ENCODE data around the gene TTC39B. TPM values are rescaled to one million over a fixed set of nuclear protein-coding genes. Genes with fewer than 3 reads are reported as not detected.

The TTC39B gene
- total RNA-seq, 1 donor from 2014 or later = 46.9 TPM

GRCh38 chr9:15268782-15269181 is 38.2 kb downstream of the TTC39B start:
- H3K27ac ChIP-seq = no peak overlapping the region
- H3K4me1 ChIP-seq = no peaks in the 10 kb centered on the region
- TF ChIP-seq CTCF (IDR thresholded peaks at IDR 0.05) = no peak
- ATAC-seq = no peak
- H3K9me3 ChIP-seq = no peaks in the 10 kb centered on the region
- no peaks in the 10 kb centered on the region for H3K27me3 ChIP-seq
- H3K36me3 ChIP-seq = no peaks in the 10 kb centered on the region
- intact Hi-C loops (cut with DNase I) = no loop called here
- H3K4me3 ChIP-seq = no peak overlapping the region
- no peak for DNase-seq

GRCh38 chr9:15268317-15268716 is 38.7 kb downstream of the TTC39B start:
- intact Hi-C loops (cut with DNase I) = no loop called here
- ATAC-seq = no peak
- no peaks in the 10 kb centered on the region for H3K36me3 ChIP-seq
- no peak overlapping the region for H3K27ac ChIP-seq
- H3K9me3 ChIP-seq = no peaks in the 10 kb centered on the region
- H3K4me3 ChIP-seq = no peak overlapping the region
- DNase-seq = no peak
- no peaks in the 10 kb centered on the region for H3K4me1 ChIP-seq
- no peaks in the 10 kb centered on the region for H3K27me3 ChIP-seq
- TF ChIP-seq CTCF (IDR thresholded peaks at IDR 0.05) = no peak

GRCh38 chr9:15264918-15265317 is 42.1 kb downstream of the TTC39B start:
- no peak overlapping the region for H3K4me3 ChIP-seq
- no peak for ATAC-seq
- H3K36me3 ChIP-seq = no peaks in the 10 kb centered on the region
- H3K4me1 ChIP-seq = no peaks in the 10 kb centered on the region
- no peak overlapping the region for H3K27ac ChIP-seq
- no peaks in the 10 kb centered on the region for H3K9me3 ChIP-seq
- H3K27me3 ChIP-seq = no peaks in the 10 kb centered on the region
- intact Hi-C loops (cut with DNase I) = no loop called here
- DNase-seq = no peak
- no peak for TF ChIP-seq CTCF (IDR thresholded peaks at IDR 0.05)

GRCh38 chr9:15262581-15262980 is 44.4 kb downstream of the TTC39B start:
- DNase-seq = no peak
- Histone ChIP-seq H3K4me1 (no peaks in the 10 kb centered on the region), H3K27ac (no peak overlapping the region), H3K4me3 (no peak overlapping the region), H3K36me3 (no peaks in the 10 kb centered on the region), H3K27me3 (no peaks in the 10 kb centered on the region), H3K9me3 (no peaks in the 10 kb centered on the region)
- intact Hi-C loops (cut with DNase I) = no loop called here
- no peak for ATAC-seq
- TF ChIP-seq CTCF (IDR thresholded peaks at IDR 0.05) = no peak

GRCh38 chr9:15256426-15256825 is 50.6 kb downstream of the TTC39B start:
- intact Hi-C loops (cut with DNase I) = no loop called here
- no peaks in the 10 kb centered on the region for H3K4me1 ChIP-seq

More at GRCh38 chr9:15256426-15256825, 50.6 kb downstream of the TTC39B start:
- no peaks in the 10 kb centered on the region for H3K27me3 ChIP-seq
- H3K27ac ChIP-seq = no peak overlapping the region
- no peak for ATAC-seq
- no peak for TF ChIP-seq CTCF (IDR thresholded peaks at IDR 0.05)
- H3K4me3 ChIP-seq = no peak overlapping the region
- H3K36me3 ChIP-seq = no peaks in the 10 kb centered on the region
- DNase-seq = no peak
- H3K9me3 ChIP-seq = no peaks in the 10 kb centered on the region
